GM12801 (cell line): ENCODE results near the gene CC2D1A.

Experiments used
- CTCF ChIP-seq: IDR thresholded peaks from one replicate; pipeline ENCODE4 v1.5.1; 2011; ENCODE audit warnings: control low read depth; ENCODE audit not compliant: insufficient read length; ENCODE audit errors: extremely low read depth

The CC2D1A gene

GRCh38 chr19:13932911-13933393, 27.0 kb downstream of the CC2D1A start:
- TF ChIP-seq CTCF = no peak

- TF ChIP-seq CTCF = no peak
These were observed 28.7 kb downstream of the CC2D1A start for GRCh38 chr19:13934785-13935109.

- no peak for TF ChIP-seq CTCF
These were observed 29.9 kb downstream of the CC2D1A start for GRCh38 chr19:13935765-13936510.

GRCh38 chr19:13937479-13938300, 31.7 kb downstream of the CC2D1A start:
- TF ChIP-seq CTCF = no peak

- no peak for TF ChIP-seq CTCF
These were observed 32.5 kb downstream of the CC2D1A start, which contains the start of gene PODNL1 for GRCh38 chr19:13938301-13939064. Gene PODNL1, minus strand, starts transcription at chr19:13938417. Its CDS starts 236 bp downstream, at chr19:13938181.

- TF ChIP-seq CTCF = no peak
These were observed 36.2 kb downstream of the CC2D1A start for GRCh38 chr19:13942023-13942684.
